IMR-90 (cell line): Measurements from ENCODE around the gene HNF1B. TPM values are rescaled to one million over a fixed set of nuclear protein-coding genes. Genes with fewer than 3 reads are reported as not detected.

Source experiments
- ATAC-seq: fragments of 200-7000 bp; cut with Tn5 transposase; 2 replicates; pipeline ENCODE4 v1.9.1; 2020; ENCODE audit warnings: low read depth, mild to moderate bottlenecking, moderate library complexity
- BruUV-seq: library from RNA; stranded (reverse); fragments of 400-500 nt; replicated peaks from 2 replicates; lab custom pipeline; 2021; lab: Mats Ljungman, UMichigan
- CTCF ChIA-PET: fragments of 300-600 bp; formaldehyde crosslinking; extraction: SDS; loops from one replicate; lab custom pipeline; 2021; ENCODE audit warnings: antibody characterized with exemption; lab: Yijun Ruan, JAX
- POLR2A ChIA-PET: fragments of 300-600 bp; sonication (Branson Sonifier 250); formaldehyde crosslinking; loops from one replicate; lab custom pipeline; 2022; ENCODE audit warnings: antibody characterized with exemption; ENCODE audit not compliant: unreplicated experiment; lab: Charles Lee
- DNase-seq: peaks from one replicate; pipeline ENCODE4 v3.0.0; 2013
- H2AFZ ChIP-seq: replicated peaks from 2 replicates; pipeline ENCODE3; 2013; ENCODE audit warnings: low read length, mild to moderate bottlenecking; ENCODE audit not compliant: poor library complexity
- H2AK5ac ChIP-seq: 2 replicates; pipeline ENCODE4 v1.6.1; 2013; ENCODE audit warnings: low read depth, low read length, inconsistent platforms
- H2AK9ac ChIP-seq: replicated peaks from 2 replicates; pipeline ENCODE3; 2013; ENCODE audit warnings: mild to moderate bottlenecking, low read depth, low read length, moderate library complexity; ENCODE audit not compliant: poor library complexity
- H2BK120ac ChIP-seq: 2 replicates; pipeline ENCODE4 v1.6.1; 2013; ENCODE audit warnings: low read depth, low read length, inconsistent platforms
- H2BK15ac ChIP-seq: 3 replicates; pipeline ENCODE4 v1.6.1; 2013; ENCODE audit warnings: low read depth, low read length, inconsistent platforms
- H2BK20ac ChIP-seq: 2 replicates; pipeline ENCODE4 v1.6.1; 2013; ENCODE audit warnings: low read depth, mild to moderate bottlenecking, inconsistent platforms, low read length, moderate library complexity
- H2BK5ac ChIP-seq: 2 replicates; pipeline ENCODE4 v1.6.1; 2013; ENCODE audit warnings: mild to moderate bottlenecking, low read depth, low read length, inconsistent platforms; ENCODE audit not compliant: poor library complexity, severe bottlenecking
- H3K14ac ChIP-seq: replicated peaks from 2 replicates; pipeline ENCODE4 v1.6.1; 2013; ENCODE audit warnings: low read depth, low read length, inconsistent platforms
- H3K18ac ChIP-seq: 2 replicates; pipeline ENCODE4 v1.6.1; 2013; ENCODE audit warnings: low read depth, low read length, control low read depth
- H3K23ac ChIP-seq: 2 replicates; pipeline ENCODE4 v1.6.1; 2013; ENCODE audit warnings: low read depth, low read length, inconsistent platforms
- H3K27ac ChIP-seq: 2 replicates; pipeline ENCODE4 v1.5.1; 2013; ENCODE audit warnings: mild to moderate bottlenecking, control low read depth, low read length; ENCODE audit not compliant: insufficient read depth
- H3K27me3 ChIP-seq: 2 replicates; pipeline ENCODE4 v1.6.1; 2013; ENCODE audit warnings: low read length; ENCODE audit not compliant: control insufficient read depth, insufficient read depth
- H3K36me3 ChIP-seq: 2 replicates; pipeline ENCODE4 v1.6.1; 2013; ENCODE audit warnings: low read length, mixed read lengths; ENCODE audit not compliant: control insufficient read depth, insufficient read depth
- H3K4ac ChIP-seq: 2 replicates; pipeline ENCODE4 v1.6.1; 2013; ENCODE audit warnings: low read depth, low read length, inconsistent platforms
- H3K4me1 ChIP-seq: 2 replicates; pipeline ENCODE4 v1.6.1; 2013; ENCODE audit warnings: low read length, mixed read lengths; ENCODE audit not compliant: control insufficient read depth, insufficient read depth
- H3K4me2 ChIP-seq: 2 replicates; pipeline ENCODE4 v1.6.1; 2013; ENCODE audit warnings: low read depth, mild to moderate bottlenecking, control low read depth, low read length, moderate library complexity
- H3K4me3 ChIP-seq: 2 replicates; pipeline ENCODE4 v1.5.1; 2013; ENCODE audit warnings: low read depth, mild to moderate bottlenecking, control low read depth, low read length, moderate library complexity; ENCODE audit not compliant: insufficient read depth
- H3K56ac ChIP-seq: 2 replicates; pipeline ENCODE4 v1.6.1; 2013; ENCODE audit warnings: low read length, inconsistent platforms; ENCODE audit not compliant: insufficient read depth; ENCODE audit errors: extremely low read depth
- H3K79me1 ChIP-seq, 2 experiments: 2 replicates each; pipeline ENCODE4 v1.6.1; 2013; ENCODE audit warnings: low read length in 2 of 2, inconsistent platforms in 1 of 2, low read depth in 1 of 2
- H3K9ac ChIP-seq: 2 replicates; pipeline ENCODE4 v1.6.1; 2013; ENCODE audit warnings: low read depth, low read length, control low read depth
- H3K9me1 ChIP-seq: 2 replicates; pipeline ENCODE4 v1.6.1; 2013; ENCODE audit warnings: low read length, inconsistent platforms; ENCODE audit not compliant: insufficient read depth
- H3K9me3 ChIP-seq: 2 replicates; pipeline ENCODE4 v1.6.1; 2013; ENCODE audit warnings: low read length; ENCODE audit not compliant: control insufficient read depth, insufficient read depth
- H4K20me1 ChIP-seq: 2 replicates; pipeline ENCODE4 v1.6.1; 2013; ENCODE audit warnings: low read length, inconsistent platforms; ENCODE audit not compliant: insufficient read depth
- H4K5ac ChIP-seq: 2 replicates; pipeline ENCODE4 v1.6.1; 2013; ENCODE audit warnings: mild to moderate bottlenecking, low read depth, low read length, control low read depth
- H4K8ac ChIP-seq, 2 experiments: 2 replicates each; pipeline ENCODE4 v1.6.1; 2013; ENCODE audit warnings: low read depth in 2 of 2, low read length in 2 of 2, control low read depth in 1 of 2, inconsistent platforms in 1 of 2
- H4K91ac ChIP-seq: 2 replicates; pipeline ENCODE4 v1.6.1; 2013; ENCODE audit warnings: low read depth, low read length, inconsistent platforms; ENCODE audit not compliant: insufficient read depth
- BHLHE40 ChIP-seq: fragments of 150-350 bp; IDR thresholded peaks from 2 replicates; pipeline ENCODE4 v1.6.1; 2016; ENCODE audit warnings: mild to moderate bottlenecking, low read depth, low read length
- MAFK ChIP-seq: IDR thresholded peaks from 2 replicates; pipeline ENCODE4 v1.6.1; 2012; ENCODE audit warnings: low read depth, low read length, improper control_type of control experiment
- WGBS, 2 experiments: methylation state at CpG; one replicate each; pipeline versions ENCODE4 v1.1.5 to v1.1.7; 2013; ENCODE audit warnings: missing lambda C conversion rate in 2 of 2; ENCODE audit not compliant: insufficient read length in 1 of 2; ENCODE audit errors: extremely low coverage in 2 of 2; 5-methylcytosine and 5-hydroxymethylcytosine counted together
- dilution Hi-C: fragments of 300-500 bp; cut with HindIII; formaldehyde crosslinking; loops from one replicate; pipeline ENCODE4 v1.14.3; 2018; ENCODE audit warnings: low sequenced_read_pairs; ENCODE audit not compliant: unreplicated experiment
- in situ Hi-C: fragments of 300-500 bp; cut with MboI; formaldehyde crosslinking; loops from 3 replicates; pipeline ENCODE4 v1.14.3; 2019; ENCODE audit warnings: low sequenced_read_pairs, inconsistent platforms, mixed read lengths
- intact Hi-C: fragments of 100-400 bp; cut with micrococcal nuclease; formaldehyde crosslinking; loops from 2 replicates; pipeline ENCODE4 v1.10.0; 2022
- polyA plus RNA-seq, 3 experiments: library from polyadenylated mRNA; depleted of rRNA; stranded (reverse); fragments of >200 nt; gene quantifications; 2 replicates each; pipeline ENCODE4 v1.2.3, GENCODE V29; 2012; ENCODE audit warnings: low replicate concordance in 1 of 3
- total RNA-seq: library from RNA; depleted of rRNA; stranded (reverse); fragments of >200 nt; gene quantifications from 2 replicates; pipeline ENCODE4 v1.2.3, GENCODE V29; 2012

Gene HNF1B
- total and polyA plus RNA-seq, 2 of the 4 experiments (the other 2 are of a cell fraction), result not detected

DNA sequence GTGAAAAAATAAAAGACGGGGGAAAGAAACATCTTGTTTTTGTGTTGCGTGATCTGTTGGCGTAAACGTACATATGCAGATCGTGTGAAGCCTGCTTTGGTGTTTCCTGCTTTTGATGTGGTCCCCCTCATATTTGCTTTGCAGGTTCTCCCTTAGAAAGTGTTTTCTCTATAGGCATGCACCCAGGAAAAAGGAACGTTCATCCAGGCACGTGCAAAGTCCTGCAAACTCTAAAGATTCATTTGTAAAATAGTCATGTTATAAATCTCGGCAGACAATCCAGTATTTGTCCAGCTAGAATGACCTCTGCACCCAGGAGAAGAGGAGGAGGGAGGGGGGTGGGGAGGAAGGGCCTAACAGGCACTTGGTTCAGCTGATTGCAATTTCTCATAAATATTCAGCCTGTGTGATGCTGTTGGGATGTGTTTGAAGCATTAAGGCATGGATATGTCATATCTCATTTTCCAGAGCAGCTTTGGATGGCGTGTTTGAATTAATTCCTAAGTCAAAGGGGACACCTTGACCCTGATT is 61.3 kb downstream of the HNF1B start:
- no TSS peak for BruUV-seq
- no peaks in the 10 kb centered on the region for H3K79me1 ChIP-seq
- no peak overlapping the region for H3K18ac ChIP-seq
- no peak overlapping the region for H3K4me2 ChIP-seq
- intact Hi-C loops, result no loop called here
- H3K4me3 ChIP-seq, result no peak overlapping the region
- no peak overlapping the region for H2BK120ac ChIP-seq
- TF ChIP-seq MAFK (no peak), BHLHE40 (peak; percentile 4; the same call in 1 of the 2 replicates)
- H2BK20ac ChIP-seq, result no peak overlapping the region
- H3K9ac ChIP-seq, result no peak overlapping the region
- no peak overlapping the region for H3K27ac ChIP-seq
- in situ Hi-C loops, result no loop called here
- no peak overlapping the region for H4K8ac ChIP-seq
- ATAC-seq, result no peak
- no peak overlapping the region for H2AK9ac ChIP-seq
- no peak overlapping the region for H4K5ac ChIP-seq
- WGBS, 2 experiments, result 80% methylated on average over 2 of the region's 9 CpGs; no CpG with 5 or more reads in 1 of the 2 experiments
- H2BK15ac ChIP-seq, result no peak overlapping the region
- no peaks in the 10 kb centered on the region for H4K20me1 ChIP-seq
- no peaks in the 10 kb centered on the region for H3K9me1 ChIP-seq
- ChIA-PET CTCF (no interaction called here), POLR2A (no interaction called here)
- H3K4ac ChIP-seq, result no peak overlapping the region
- 0 out of 2 replicates have a peak, but pooled peaks cover 2% of the 10 kb centered on the region for H3K9me3 ChIP-seq
- H3K36me3 ChIP-seq, result no peaks in the 10 kb centered on the region
- no peak overlapping the region for H2BK5ac ChIP-seq
- no peak for DNase-seq
- no peak overlapping the region for H3K14ac ChIP-seq
- dilution Hi-C loops, result no loop called here
- H3K4me1 ChIP-seq, result no peaks in the 10 kb centered on the region
- peaks cover 10% of the 10 kb centered on the region for H3K27me3 ChIP-seq
- H2AK5ac ChIP-seq, result no peak overlapping the region
- H3K56ac ChIP-seq, result no peak overlapping the region
- H2AFZ ChIP-seq, result no peak overlapping the region
- no peak overlapping the region for H3K23ac ChIP-seq
- no peak overlapping the region for H4K91ac ChIP-seq
